Aorta (tissue), 5 donors: Measurements from ENCODE around the gene MTUS2. TPM values are rescaled to one million over a fixed set of nuclear protein-coding genes. Genes with fewer than 3 reads are reported as not detected.

Source experiments
- ATAC-seq: fragments of 200-7000 bp; cut with Tn5 transposase; one replicate; pipeline ENCODE4 v1.9.1; 2022; ENCODE audit warnings: moderate library complexity; ENCODE audit not compliant: low FRiP score
- DNase-seq, 2 donors: peaks; one replicate each; pipeline ENCODE4 v3.0.0-alpha.2; 2020
- H3K27ac ChIP-seq, 2 donors: one replicate each; pipeline ENCODE4 v1.5.1; 2013; ENCODE audit warnings: low read length in 2 of 2, mild to moderate bottlenecking in 2 of 2, moderate library complexity in 2 of 2, control low read depth in 1 of 2, inconsistent platforms in 1 of 2, low read depth in 1 of 2
- H3K27me3 ChIP-seq, 2 donors: one replicate each; pipeline ENCODE4 v1.6.1; 2013; ENCODE audit warnings: control low read depth in 1 of 2, low read length in 1 of 2, mild to moderate bottlenecking in 1 of 2, moderate library complexity in 1 of 2; ENCODE audit not compliant: insufficient read depth in 2 of 2, control insufficient read depth in 1 of 2
- H3K36me3 ChIP-seq, 2 donors: one replicate each; pipeline ENCODE4 v1.6.1; 2013; ENCODE audit warnings: control low read depth in 1 of 2, low read length in 1 of 2, mild to moderate bottlenecking in 1 of 2; ENCODE audit not compliant: insufficient read depth in 2 of 2, control insufficient read depth in 1 of 2
- H3K4me1 ChIP-seq, 2 donors: one replicate each; pipeline ENCODE4 v1.6.1; 2013; ENCODE audit warnings: low read length in 2 of 2, control low read depth in 1 of 2, mild to moderate bottlenecking in 1 of 2, moderate library complexity in 1 of 2; ENCODE audit not compliant: insufficient read depth in 2 of 2, control insufficient read depth in 1 of 2
- H3K4me3 ChIP-seq, 2 donors: one replicate each; pipeline ENCODE4 v1.5.1; 2013; ENCODE audit warnings: low read length in 2 of 2, control low read depth in 1 of 2, mild to moderate bottlenecking in 1 of 2
- H3K9me3 ChIP-seq: one replicate; pipeline ENCODE4 v1.6.1; 2013; ENCODE audit warnings: mild to moderate bottlenecking, low read length; ENCODE audit not compliant: control insufficient read depth
- whole genome bisulfite sequencing, 2 donors: extraction: QIAGEN DNeasy Blood & Tissue Kit; methylation state at CpG; one replicate each; pipeline ENCODE4 v1.1.7; 2013; 5-methylcytosine and 5-hydroxymethylcytosine counted together
- intact Hi-C, 2 donors: fragments of 100-400 bp; cut with DNase I; formaldehyde crosslinking; loops; one replicate each; pipeline versions ENCODE4 v1.14.2 to v1.15.0; 2022
- polyA plus RNA-seq, 2 donors: library from polyadenylated mRNA; stranded (reverse); fragments of 200-250 nt; gene quantifications; one replicate each; pipeline ENCODE4 v1.2.3, GENCODE V29; 2013
- total RNA-seq, 2 donors: library from RNA; stranded (reverse); fragmentation: NEBNext Ultra II Directional; extraction: Animal tissue kit (Norgen Biotek cat#: 25700); gene quantifications; one replicate each; pipeline ENCODE4 v1.2.1, GENCODE V29; 2021
- donor health status: healthy with polysubstance abuse.
- donor health status: Bipolar disorder and iron deficiency.
- donor health status: DM: no; HTN: no; CAD: no.
- donor health status: DM: no; HTN: no; CAD: no.
- donor health status: DM: yes; HTN: yes; CAD: no.

MTUS2 gene
- total and polyA plus RNA-seq, 4 donors = 3.5 to 12.1 (median 8.6) TPM

DNA sequence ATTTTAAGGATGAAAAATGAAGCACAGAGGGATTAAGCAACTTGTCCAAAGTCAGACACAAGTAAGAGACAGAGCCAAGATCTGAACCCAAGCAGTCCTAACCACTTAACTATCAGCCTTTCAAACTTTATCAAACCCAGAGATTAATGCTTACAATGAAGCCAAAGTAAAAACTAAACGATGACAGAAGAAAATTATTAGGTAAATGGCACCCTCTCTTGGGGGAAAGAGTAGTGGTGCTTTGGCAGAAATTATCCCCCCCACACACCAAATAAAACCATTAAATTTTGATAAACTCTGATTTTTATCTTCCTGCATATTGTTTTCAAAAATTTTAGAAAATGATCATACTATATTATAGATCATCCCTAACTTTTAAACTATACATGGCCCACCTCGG lies 446.1 kb downstream of the MTUS2 start:
- peaks cover 0 to 3% of the 10 kb centered on the region in 2 donors for H3K36me3 ChIP-seq
- intact Hi-C loops = loop anchor here (5.0 to 10.0 kb wide), 2 partner anchors 99 to 449 kb away; no protein-coding TSS in a partner anchor
- ATAC-seq (no peak), DNase-seq (no peak)
- H3K4me1 ChIP-seq = no peaks in the 10 kb centered on the region
- WGBS, 2 donors = 36 to 47% methylated on average over 2 of the region's 2 CpGs
- no peak overlapping the region for H3K4me3 ChIP-seq
- no peaks in the 10 kb centered on the region for H3K27me3 ChIP-seq
- no peak overlapping the region for H3K27ac ChIP-seq
- H3K9me3 ChIP-seq = no peaks in the 10 kb centered on the region

DNA sequence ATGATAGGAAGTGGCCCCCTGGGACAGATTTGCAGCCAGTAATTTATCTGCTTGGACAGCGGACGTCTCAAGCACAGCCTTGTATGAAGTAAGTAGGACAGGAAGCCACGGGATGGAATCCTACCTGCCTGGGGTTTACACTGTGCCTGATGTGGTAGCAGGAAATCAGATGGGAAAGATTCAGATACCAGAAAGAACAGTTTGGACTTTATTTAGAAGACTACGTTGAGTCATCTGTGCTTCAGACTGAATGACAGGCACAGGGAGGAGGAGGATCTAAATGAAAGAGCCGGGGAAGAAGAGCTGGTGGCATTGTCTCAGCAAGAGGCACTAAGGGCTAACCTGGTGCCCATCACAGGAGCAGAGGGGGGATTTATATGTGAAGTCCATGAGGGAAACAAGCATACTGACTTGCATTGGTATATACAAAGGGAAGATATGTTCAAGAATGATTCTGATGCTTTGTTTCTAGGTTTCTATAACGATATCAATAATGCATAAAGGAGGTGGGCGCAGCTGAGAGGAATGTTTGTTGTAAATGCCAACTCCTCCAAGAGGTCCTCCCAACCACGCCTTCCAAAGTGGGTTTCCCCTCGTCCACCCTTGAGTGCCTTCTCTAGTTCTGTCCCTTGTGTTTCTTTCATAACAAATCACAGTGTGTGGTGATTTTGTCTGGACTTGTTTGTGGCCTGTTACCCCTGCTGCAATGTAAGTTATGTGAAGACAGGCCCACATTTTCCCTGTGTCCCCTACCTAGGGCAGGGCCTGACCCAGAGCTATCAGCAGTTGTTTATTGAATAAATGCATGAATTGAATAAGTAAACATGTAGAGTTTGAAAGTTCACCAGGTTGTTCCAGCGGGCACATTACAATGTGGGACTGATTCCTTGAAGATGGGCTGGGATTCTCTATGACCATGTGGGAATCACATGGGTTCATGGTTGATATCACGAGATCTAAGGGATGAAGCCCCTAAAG lies 446.9 kb downstream of the MTUS2 start:
- no peak overlapping the region for H3K27ac ChIP-seq
- H3K27me3 ChIP-seq = no peaks in the 10 kb centered on the region
- H3K36me3 ChIP-seq = peaks cover 0 to 3% of the 10 kb centered on the region in 2 donors
- ATAC-seq (no peak), DNase-seq (no peak)
- no peak overlapping the region for H3K4me3 ChIP-seq
- H3K9me3 ChIP-seq = no peaks in the 10 kb centered on the region
- 73 to 76% methylated on average over 11 of the region's 11 CpGs for WGBS, 2 donors
- H3K4me1 ChIP-seq = no peaks in the 10 kb centered on the region
- intact Hi-C loops = loop anchor here (5.0 to 10.0 kb wide), 2 partner anchors 98 to 450 kb away; no protein-coding TSS in a partner anchor

DNA sequence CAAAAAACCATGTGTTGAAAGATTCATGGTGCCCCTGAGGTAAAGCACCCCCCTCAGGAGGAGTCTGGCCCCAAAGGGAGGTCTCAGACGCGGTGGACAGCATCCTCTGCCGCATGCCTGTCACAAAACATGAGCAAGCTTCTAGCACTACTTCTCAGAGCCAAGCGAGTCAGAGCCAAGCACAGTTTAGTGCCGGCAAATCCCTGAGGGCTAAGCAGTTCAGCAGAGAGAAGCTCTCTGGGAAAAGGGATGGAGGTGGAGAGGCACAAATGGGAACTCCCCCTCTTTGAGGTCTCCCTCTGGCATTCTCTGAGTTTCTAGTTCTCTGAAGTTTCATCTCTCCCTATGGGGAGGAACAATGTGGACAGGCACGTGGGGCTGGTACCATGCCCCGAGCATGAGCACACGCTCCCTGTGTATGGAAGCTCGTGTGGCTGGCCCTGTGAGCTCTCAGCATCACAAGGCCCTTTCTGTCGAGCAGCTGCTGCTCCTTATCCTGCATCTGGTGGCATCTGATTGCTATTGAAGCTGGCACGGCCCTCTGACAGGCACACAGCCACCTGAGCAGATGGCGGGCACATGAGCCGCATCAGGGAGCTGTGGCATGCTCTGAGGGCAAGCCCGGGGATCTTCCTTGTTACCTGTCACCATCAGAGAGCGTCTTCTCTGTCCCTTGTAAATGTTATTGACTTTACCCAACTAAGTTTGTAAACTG lies 450.3 kb downstream of the MTUS2 start:
- ATAC-seq = no peak
- H3K36me3 ChIP-seq = peaks cover 0 to 3% of the 10 kb centered on the region in 2 donors

DNA sequence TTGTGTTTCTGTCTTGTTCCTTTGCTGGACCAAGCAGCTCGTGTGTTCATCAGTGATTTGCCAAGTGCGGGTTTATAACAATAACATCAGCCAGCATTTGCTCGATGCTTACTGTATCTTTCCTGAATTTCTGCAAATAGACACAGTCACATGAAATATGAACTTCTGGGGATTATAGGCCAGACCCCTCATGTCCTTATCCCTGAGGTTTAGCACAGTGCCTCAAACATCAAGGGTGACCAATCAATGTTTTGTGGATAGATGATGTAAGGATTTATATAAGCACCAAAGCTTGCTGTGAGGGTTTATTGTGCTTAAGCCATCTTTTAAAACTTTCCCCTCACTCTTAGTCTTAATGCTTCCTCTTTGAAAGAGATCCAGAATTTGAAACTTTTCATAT lies 451.5 kb downstream of the MTUS2 start:
- no peak for ATAC-seq
- Histone ChIP-seq H3K27ac (peak overlapping the region in 1 of 2 donors; percentile 20), H3K27me3 (no peaks in the 10 kb centered on the region), H3K9me3 (no peaks in the 10 kb centered on the region), H3K36me3 (no peaks in the 10 kb centered on the region), H3K4me1 (no peaks in the 10 kb centered on the region), H3K4me3 (no peak overlapping the region)
- intact Hi-C loops = no loop called here
- WGBS, 2 donors = 5 to 10% methylated on average over 3 of the region's 3 CpGs
- no peak for DNase-seq

More for the DNA sequence above, 450.3 kb downstream of the MTUS2 start:
- Histone ChIP-seq H3K9me3 (no peaks in the 10 kb centered on the region), H3K27ac (no peak overlapping the region), H3K4me1 (no peaks in the 10 kb centered on the region), H3K4me3 (no peak overlapping the region), H3K27me3 (no peaks in the 10 kb centered on the region)
- WGBS, 2 donors = 35 to 38% methylated on average over 15 of the region's 15 CpGs
- intact Hi-C loops = no loop called here
- DNase-seq = no peak

DNA sequence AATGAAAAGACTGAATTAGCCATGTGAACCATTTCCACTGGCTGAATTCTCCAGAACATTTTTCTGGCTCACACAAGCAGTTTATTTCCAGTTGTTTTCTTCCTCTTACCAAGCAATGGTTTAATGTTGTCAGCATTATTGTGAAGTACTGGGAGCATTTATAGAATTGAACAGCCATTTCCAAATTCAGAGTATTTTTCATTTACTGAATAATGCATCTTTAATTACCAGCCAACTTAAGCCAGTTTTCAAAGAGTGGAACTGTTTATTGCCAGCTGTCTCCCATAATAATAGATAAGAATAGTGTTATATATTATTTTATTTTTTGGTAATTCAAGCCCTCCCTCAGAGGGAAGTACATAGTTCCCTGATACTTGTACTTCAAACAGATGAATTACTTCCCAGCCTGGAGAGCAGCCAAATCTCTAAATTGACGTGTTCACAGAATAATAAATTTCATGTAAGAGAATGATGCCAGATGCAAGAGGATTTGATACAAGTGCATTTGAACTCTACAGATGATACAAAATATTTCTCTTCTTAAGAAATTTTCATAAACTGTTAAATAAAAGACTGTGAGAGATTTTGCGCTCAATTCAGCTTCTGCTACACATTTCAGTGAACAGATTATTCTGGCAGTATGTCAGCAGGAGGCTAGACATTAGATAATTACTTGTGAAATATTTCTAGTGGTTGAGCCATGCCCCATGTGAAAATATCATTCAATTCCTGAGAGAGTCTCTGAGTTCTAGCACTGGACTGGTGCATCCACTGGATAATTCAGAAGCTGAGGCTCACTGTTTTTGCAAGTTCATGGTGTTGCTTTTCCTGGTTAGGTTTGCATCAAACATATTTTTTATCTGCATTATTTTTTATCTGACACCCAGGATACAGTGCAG lies 459.5 kb downstream of the MTUS2 start:
- Histone ChIP-seq H3K27me3 (no peaks in the 10 kb centered on the region), H3K36me3 (no peaks in the 10 kb centered on the region), H3K4me3 (no peak overlapping the region), H3K9me3 (no peaks in the 10 kb centered on the region), H3K4me1 (peaks cover 0 to 2% of the 10 kb centered on the region in 2 donors), H3K27ac (peak overlapping the region in 1 of 2 donors; percentile 33)
- intact Hi-C loops = no loop called here
- whole genome bisulfite sequencing, 2 donors = 37 to 41% methylated on average over 2 of the region's 2 CpGs
- DNase-seq (no peak), ATAC-seq (no peak)

DNA sequence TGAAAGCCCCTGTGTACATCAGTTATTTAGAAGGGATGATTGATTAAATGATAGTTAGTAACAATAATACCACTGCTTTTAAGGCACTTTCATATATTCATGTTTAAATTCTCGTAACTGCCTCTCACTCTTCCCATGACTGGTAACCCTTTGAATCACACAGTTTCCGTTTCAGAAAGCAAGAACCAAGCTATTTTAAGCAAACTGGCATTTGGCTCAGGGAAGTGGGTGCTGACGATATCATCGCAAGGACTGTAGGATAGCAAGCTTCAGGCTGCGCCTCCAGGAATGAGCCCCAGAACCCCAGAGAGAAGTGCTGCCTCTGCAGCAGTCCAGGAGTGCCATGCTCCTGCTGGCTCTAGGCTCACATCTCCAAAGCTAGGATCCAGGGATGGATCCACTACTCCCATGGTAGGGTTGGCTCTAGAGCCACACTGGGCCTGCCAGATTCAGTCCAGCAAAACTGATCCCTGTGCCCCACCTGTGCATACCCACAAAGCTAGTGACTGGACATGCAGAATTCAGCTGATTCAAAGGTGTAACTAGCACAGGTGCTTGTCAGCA lies 461.9 kb downstream of the MTUS2 start:
- DNase-seq = no peak
- Histone ChIP-seq H3K4me1 (peaks cover 0 to 4% of the 10 kb centered on the region in 2 donors), H3K27ac (peak overlapping the region in 1 of 2 donors; percentile 2), H3K36me3 (no peaks in the 10 kb centered on the region), H3K9me3 (no peaks in the 10 kb centered on the region), H3K4me3 (no peak overlapping the region), H3K27me3 (no peaks in the 10 kb centered on the region)
- no peak for ATAC-seq
- intact Hi-C loops = no loop called here
- WGBS, 2 donors = 11 to 12% methylated on average over 5 of the region's 5 CpGs

DNA sequence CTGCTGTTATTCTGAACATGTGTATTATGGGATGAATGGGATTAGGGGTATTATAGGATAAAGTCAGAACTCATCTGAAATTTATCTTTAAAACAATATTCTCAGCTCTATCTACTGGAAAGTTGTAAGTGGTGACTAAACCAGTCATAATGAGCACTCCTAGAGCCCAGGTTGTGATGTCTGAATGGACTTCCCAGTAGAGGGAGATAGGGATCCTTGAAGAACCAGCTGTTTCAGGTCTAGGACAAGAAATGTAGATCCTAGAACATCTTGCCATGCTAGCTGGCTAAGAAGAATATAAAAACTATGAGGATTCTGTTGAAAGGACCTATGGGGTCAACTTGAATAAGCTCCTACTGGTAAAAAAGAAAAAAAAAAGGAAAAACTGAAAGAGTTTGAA lies 464.6 kb downstream of the MTUS2 start:
- DNase-seq (no peak), ATAC-seq (no peak)
- Histone ChIP-seq H3K27me3 (no peaks in the 10 kb centered on the region), H3K36me3 (peaks cover 0 to 3% of the 10 kb centered on the region in 2 donors), H3K4me3 (no peak overlapping the region), H3K9me3 (no peaks in the 10 kb centered on the region), H3K27ac (no peak overlapping the region), H3K4me1 (peaks cover 0 to 4% of the 10 kb centered on the region in 2 donors)
- intact Hi-C loops = no loop called here

DNA sequence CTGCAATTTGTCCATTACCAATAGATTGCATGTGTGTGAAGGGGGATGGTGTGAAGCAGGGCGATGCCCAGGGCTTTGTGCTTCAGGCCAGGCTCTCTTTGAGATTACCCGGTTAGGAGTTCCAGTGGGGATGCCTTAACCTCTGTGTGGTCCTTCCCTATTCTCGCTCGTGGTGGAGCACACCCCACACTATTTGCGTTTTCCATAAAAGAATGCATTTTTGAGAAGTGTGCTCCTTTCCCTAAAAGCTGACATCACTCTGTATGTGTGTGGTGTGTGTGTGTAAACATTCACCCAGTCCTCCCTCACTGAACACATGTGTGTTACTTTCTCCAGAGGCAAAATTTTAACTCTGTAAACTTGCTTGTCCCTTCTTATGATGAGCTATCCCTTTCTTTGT lies 467.1 kb downstream of the MTUS2 start:
- intact Hi-C loops = no loop called here
- DNase-seq (no peak), ATAC-seq (no peak)
- Histone ChIP-seq H3K36me3 (peaks cover 0 to 3% of the 10 kb centered on the region in 2 donors), H3K27ac (no peak overlapping the region), H3K4me1 (peaks cover 0 to 2% of the 10 kb centered on the region in 2 donors), H3K9me3 (no peaks in the 10 kb centered on the region), H3K27me3 (no peaks in the 10 kb centered on the region), H3K4me3 (no peak overlapping the region)
- 75 to 79% methylated on average over 5 of the region's 5 CpGs for WGBS, 2 donors
